H1 (cell line): ENCODE measurements around the gene TTC33. TPM values are rescaled to one million over a fixed set of nuclear protein-coding genes. Genes with fewer than 3 reads are reported as not detected.

Source experiments
- CTCF ChIA-PET: fragments of 300-600 bp; sonication (Branson Sonifier 250); formaldehyde crosslinking; loops from one replicate; lab custom pipeline; 2021; ENCODE audit not compliant: partially characterized antibody; lab: Charles Lee
- POLR2A ChIA-PET: fragments of 300-600 bp; sonication (Branson Sonifier 250); formaldehyde crosslinking; loops from one replicate; lab custom pipeline; 2021; ENCODE audit warnings: inconsistent platforms; ENCODE audit not compliant: partially characterized antibody; lab: Charles Lee
- DNase-seq, 2 experiments: peaks; one replicate each; pipeline versions ENCODE4 v3.0.0 to v3.0.0-alpha.2; 2010 to 2022; ENCODE audit warnings: low spot score in 2 of 2, low read depth in 1 of 2, mixed read lengths in 1 of 2
- FAIRE-seq: peaks from 2 replicates; lab custom pipeline; 2011; peaks lifted over from hg19 to GRCh38; lab: Jason Lieb, UNC
- H2AFZ ChIP-seq: 2 replicates; pipeline ENCODE4 v1.8.1; 2012; ENCODE audit warnings: low read length, inconsistent platforms
- H2AK5ac ChIP-seq: 2 replicates; pipeline ENCODE4 v1.6.1; 2013; ENCODE audit warnings: low read depth, low read length
- H2BK120ac ChIP-seq: replicated peaks from 2 replicates; pipeline ENCODE3; 2013; ENCODE audit warnings: low read depth, low read length, inconsistent platforms
- H2BK12ac ChIP-seq: 2 replicates; pipeline ENCODE4 v1.6.1; 2013; ENCODE audit warnings: low read depth, low read length
- H2BK15ac ChIP-seq: 2 replicates; pipeline ENCODE4 v1.6.1; 2013; ENCODE audit warnings: low read length
- H2BK20ac ChIP-seq: 2 replicates; pipeline ENCODE4 v1.6.1; 2013; ENCODE audit warnings: low read length
- H2BK5ac ChIP-seq: 2 replicates; pipeline ENCODE4 v1.6.1; 2013; ENCODE audit warnings: low read depth, low read length
- H3K14ac ChIP-seq: 2 replicates; pipeline ENCODE4 v1.6.1; 2013; ENCODE audit warnings: inconsistent platforms; ENCODE audit not compliant: insufficient read length
- H3K18ac ChIP-seq: 2 replicates; pipeline ENCODE4 v1.6.1; 2013; ENCODE audit warnings: low read length; ENCODE audit errors: extremely low read depth
- H3K23ac ChIP-seq: 2 replicates; pipeline ENCODE4 v1.6.1; 2013; ENCODE audit warnings: inconsistent platforms; ENCODE audit not compliant: insufficient read length
- H3K23me2 ChIP-seq: 2 replicates; pipeline ENCODE4 v1.6.1; 2013; ENCODE audit warnings: low read depth, low read length
- H3K27ac ChIP-seq: 2 replicates; pipeline ENCODE4 v1.6.1; 2011; ENCODE audit warnings: low read depth, low read length, inconsistent platforms
- H3K27me3 ChIP-seq, 4 experiments: replicated peaks in 1 of 4; 1 replicate in 1 of 4; 2 replicates in 3 of 4; pipeline versions ENCODE4 v1.6.1 to v1.8.1; 2011 to 2013; ENCODE audit warnings: low read length in 3 of 4, mild to moderate bottlenecking in 3 of 4, inconsistent platforms in 2 of 4, mixed read lengths in 2 of 4, moderate library complexity in 1 of 4; ENCODE audit not compliant: control insufficient read depth in 3 of 4, insufficient read depth in 3 of 4; ENCODE audit errors: extremely low read depth in 1 of 4
- H3K36me3 ChIP-seq, 4 experiments: 2 replicates each; pipeline versions ENCODE4 v1.6.1 to v1.8.1; 2011 to 2013; ENCODE audit warnings: mild to moderate bottlenecking in 4 of 4, low read length in 3 of 4, moderate library complexity in 2 of 4, control low read depth in 1 of 4, inconsistent platforms in 1 of 4; ENCODE audit not compliant: insufficient read depth in 4 of 4, control insufficient read depth in 2 of 4
- H3K4ac ChIP-seq: replicated peaks from 2 replicates; pipeline ENCODE3; 2013; ENCODE audit warnings: low read length, low read depth, mixed read lengths, inconsistent platforms; ENCODE audit not compliant: insufficient read length
- H3K4me1 ChIP-seq, 4 experiments: replicated peaks in 1 of 4; 1 replicate in 1 of 4; 2 replicates in 3 of 4; pipeline versions ENCODE4 v1.6.1 to v1.8.1; 2011 to 2013; ENCODE audit warnings: low read length in 3 of 4, inconsistent platforms in 2 of 4, mixed read lengths in 1 of 4; ENCODE audit not compliant: insufficient read depth in 4 of 4, control insufficient read depth in 3 of 4
- H3K4me2 ChIP-seq, 2 experiments: 2 replicates each; pipeline versions ENCODE4 v1.6.1 to v1.8.1; 2011 to 2013; ENCODE audit warnings: low read depth in 2 of 2, low read length in 2 of 2, control low read depth in 1 of 2, inconsistent platforms in 1 of 2, mild to moderate bottlenecking in 1 of 2; ENCODE audit not compliant: insufficient read depth in 1 of 2
- H3K4me3 ChIP-seq, 4 experiments: fragments of 200-600, 300-600 bp in 1 of 4; sonication (generic), shearing (Covaris generic), sonication (Bioruptor Twin) in 1 of 4; 2 replicates each; pipeline versions ENCODE4 v1.5.1 to v1.8.1; 2011 to 2016; ENCODE audit warnings: low read length in 4 of 4, low read depth in 3 of 4, control low read depth in 2 of 4, inconsistent platforms in 2 of 4, mild to moderate bottlenecking in 2 of 4, mixed read lengths in 1 of 4, moderate library complexity in 1 of 4; ENCODE audit not compliant: insufficient read depth in 2 of 4; ENCODE audit errors: extremely low read depth in 1 of 4
- H3K56ac ChIP-seq: replicated peaks from 2 replicates; pipeline ENCODE3; 2013; ENCODE audit warnings: low read depth, mild to moderate bottlenecking, mixed read lengths, low read length, inconsistent platforms; ENCODE audit not compliant: insufficient read length
- H3K79me1 ChIP-seq: 2 replicates; pipeline ENCODE4 v1.6.1; 2013; ENCODE audit warnings: low read depth, low read length, control low read depth
- H3K79me2 ChIP-seq, 2 experiments: 2 replicates each; pipeline versions ENCODE4 v1.6.1 to v1.8.1; 2012 to 2013; ENCODE audit warnings: low read length in 2 of 2, mild to moderate bottlenecking in 2 of 2, inconsistent platforms in 1 of 2; ENCODE audit not compliant: insufficient read depth in 2 of 2, control insufficient read depth in 1 of 2
- H3K9ac ChIP-seq, 4 experiments: replicated peaks in 1 of 4; 1 replicate in 1 of 4; 2 replicates in 3 of 4; pipeline versions ENCODE4 v1.6.1 to v1.8.1; 2011 to 2013; ENCODE audit warnings: low read depth in 3 of 4, low read length in 3 of 4, control low read depth in 2 of 4, mild to moderate bottlenecking in 2 of 4, moderate library complexity in 2 of 4, inconsistent platforms in 1 of 4; ENCODE audit errors: extremely low read depth in 1 of 4
- H3K9me3 ChIP-seq, 2 experiments: 2 replicates each; pipeline versions ENCODE4 v1.6.1 to v1.8.1; 2012 to 2013; ENCODE audit warnings: mild to moderate bottlenecking in 2 of 2, moderate library complexity in 2 of 2, control low read depth in 1 of 2, inconsistent platforms in 1 of 2, low read depth in 1 of 2, low read length in 1 of 2, mixed read lengths in 1 of 2; ENCODE audit not compliant: insufficient read depth in 2 of 2
- H4K20me1 ChIP-seq, 2 experiments: replicated peaks in 1 of 2; 2 replicates each; pipeline versions ENCODE3 to v1.8.1; 2011 to 2013; ENCODE audit warnings: inconsistent platforms in 2 of 2, low read length in 2 of 2, mild to moderate bottlenecking in 1 of 2; ENCODE audit not compliant: insufficient read depth in 2 of 2, control insufficient read depth in 1 of 2
- H4K5ac ChIP-seq: 2 replicates; pipeline ENCODE4 v1.6.1; 2013; ENCODE audit warnings: low read length, low read depth, mixed read lengths, inconsistent platforms; ENCODE audit not compliant: insufficient read length
- H4K8ac ChIP-seq: 2 replicates; pipeline ENCODE4 v1.8.0; 2013; ENCODE audit warnings: mild to moderate bottlenecking, moderate library complexity, low read length, inconsistent platforms; ENCODE audit not compliant: insufficient read depth; ENCODE audit errors: extremely low read depth
- H4K91ac ChIP-seq: replicated peaks from 2 replicates; pipeline ENCODE3; 2013; ENCODE audit warnings: low read length, mixed read lengths, inconsistent platforms; ENCODE audit not compliant: insufficient read length
- PHF8 ChIP-seq: fragments of 200-600 bp; sonication (generic); conservative IDR thresholded peaks from 2 replicates; pipeline ENCODE4 v1.7.1; 2012; ENCODE audit warnings: low read depth, mild to moderate bottlenecking, inconsistent platforms, low read length, moderate library complexity
- SRF ChIP-seq: IDR thresholded peaks from 2 replicates; pipeline ENCODE4 v1.6.1; 2011; ENCODE audit warnings: mild to moderate bottlenecking, low read depth, low read length, moderate library complexity
- TBP ChIP-seq: IDR thresholded peaks from 2 replicates; pipeline ENCODE4 v1.6.1; 2011; ENCODE audit warnings: low read depth, low read length, improper control_type of control experiment
- WGBS, 2 experiments: shearing (Covaris generic) in 1 of 2; methylation state at CpG; one replicate each; pipeline versions ENCODE4 v1.1.6 to v1.1.7; 2013 to 2015; ENCODE audit warnings: low lambda C conversion rate in 2 of 2, mixed read lengths in 2 of 2, inconsistent platforms in 1 of 2, low coverage in 1 of 2, missing lambda C conversion rate in 1 of 2; ENCODE audit not compliant: insufficient replicate concordance in 2 of 2, insufficient coverage in 1 of 2, insufficient read length in 1 of 2; ENCODE audit errors: extremely low coverage in 1 of 2, missing lambda C conversion rate in 1 of 2; 5-methylcytosine and 5-hydroxymethylcytosine counted together
- polyA plus RNA-seq, 7 experiments: library from polyadenylated mRNA; depleted of rRNA in 3 of 7; stranded (reverse) in 5 of 7; unstranded in 2 of 7; fragments of >200 nt in 5 of 7; fragments of 200-250 nt in 2 of 7; gene quantifications; 1 replicate in 5 of 7; 2 replicates in 1 of 7; 4 replicates in 1 of 7; pipeline versions ENCODE4 v1.2.1 to v1.2.3, GENCODE V29; 2011 to 2013; ENCODE audit warnings: missing spikeins in 2 of 7, mixed read lengths in 2 of 7
- total RNA-seq: library from RNA; stranded (reverse); fragmentation: NEBNext Ultra II Directional; extraction: Animal tissue kit (Norgen Biotek cat#: 25700); gene quantifications from 2 replicates; pipeline ENCODE4 v1.2.1, GENCODE V29; 2021

Gene TTC33
- total and polyA plus RNA-seq, 2 of the 8 experiments (the other 6 are each of a cell fraction or from before 2014, with no cell fraction given): 1.2 to 12.6 TPM

DNA sequence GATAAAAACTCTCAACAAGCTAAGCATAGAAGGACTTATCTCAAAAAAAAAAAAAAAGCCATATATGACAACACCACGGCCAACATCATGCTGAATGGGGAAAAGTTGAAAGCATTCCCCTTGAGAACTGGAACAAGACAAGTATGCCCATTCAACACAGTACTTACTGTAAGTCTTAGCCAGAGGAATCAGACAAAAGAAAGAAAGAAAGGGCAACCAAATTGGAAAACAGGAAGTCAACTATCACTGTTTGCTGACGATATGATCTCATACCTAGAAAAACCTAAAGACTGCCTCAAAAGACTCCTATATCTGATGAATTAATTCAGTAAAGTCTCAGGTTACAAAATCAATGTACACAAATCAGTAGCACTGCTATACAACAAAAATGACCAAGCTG is 100.6 kb downstream of the TTC33 start:
- Histone ChIP-seq H3K9ac (no peak overlapping the region), H3K14ac (no peak overlapping the region), H4K20me1 (no peaks in the 10 kb centered on the region), H3K4me2 (no peak overlapping the region), H3K27me3 (no peaks in the 10 kb centered on the region), H3K23me2 (no peaks in the 10 kb centered on the region; the same call in 1 of the 2 replicates), H3K79me2 (no peaks in the 10 kb centered on the region), H3K56ac (no peak overlapping the region), H3K79me1 (no peaks in the 10 kb centered on the region), H3K4me3 (no peak overlapping the region), H2AFZ (no peak overlapping the region; the same call in 1 of the 2 replicates), H3K27ac (no peak overlapping the region), H2BK15ac (no peak overlapping the region), H2BK5ac (no peak overlapping the region), H4K5ac (no peak overlapping the region), H3K9me3 (no peaks in the 10 kb centered on the region), H2BK12ac (no peak overlapping the region), H3K23ac (no peak overlapping the region), H3K4me1 (no peaks in the 10 kb centered on the region), H3K36me3 (no peaks in the 10 kb centered on the region), H2AK5ac (no peak overlapping the region), H3K4ac (no peak overlapping the region), H3K18ac (no peak overlapping the region), H4K91ac (no peak overlapping the region), H4K8ac (no peak overlapping the region), H2BK20ac (no peak overlapping the region), H2BK120ac (no peak overlapping the region)
- TF ChIP-seq SRF (no peak), PHF8 (no peak), TBP (no peak)
- no peak for FAIRE-seq
- ChIA-PET POLR2A (interaction anchor here (0.7 kb wide), 1 partner anchor 144 kb away, joined by 3 read pairs; no protein-coding TSS in a partner anchor), CTCF (interaction anchor here (1.4 kb wide), 1 partner anchor 10 kb away, joined by 3 read pairs; no protein-coding TSS in a partner anchor)
- DNase-seq: no peak
- 83% methylated on average over 2 of the region's 2 CpGs; no CpG with 5 or more reads in 1 of the 2 experiments for WGBS, 2 experiments
